Measurements from ENCODE around the gene CCND1. TPM values are rescaled to one million over a fixed set of nuclear protein-coding genes. Genes with fewer than 3 reads are reported as not detected.

The CCND1 gene
- total and polyA plus RNA-seq, 9 of the 15 experiments (the other 6 are each of a cell fraction or from before 2014, with no cell fraction given), result 0.04 to 23.3 (median 3.8) TPM

DNA sequence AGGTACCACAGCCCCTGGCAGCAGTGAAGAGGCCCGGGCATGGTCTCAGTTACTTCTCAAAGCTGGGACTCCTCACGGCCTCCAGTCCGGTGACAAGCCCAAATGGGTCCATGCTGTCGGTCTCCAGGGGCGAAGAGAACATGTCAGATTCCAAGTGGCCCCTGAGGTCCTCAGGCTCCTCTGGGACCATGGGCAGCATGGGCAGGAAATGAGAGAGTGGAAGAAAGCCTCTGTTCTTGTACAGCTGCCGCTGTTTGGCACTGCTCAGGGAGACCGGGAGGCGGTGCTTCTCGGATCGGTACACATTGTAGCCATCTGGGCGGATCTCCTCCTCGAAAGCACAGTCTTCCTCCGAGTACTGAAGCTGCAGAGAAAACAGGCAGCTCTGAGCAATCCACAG lies 58.3 kb downstream of the CCND1 start (continued):
- TF ChIP-seq, protein P1, sequence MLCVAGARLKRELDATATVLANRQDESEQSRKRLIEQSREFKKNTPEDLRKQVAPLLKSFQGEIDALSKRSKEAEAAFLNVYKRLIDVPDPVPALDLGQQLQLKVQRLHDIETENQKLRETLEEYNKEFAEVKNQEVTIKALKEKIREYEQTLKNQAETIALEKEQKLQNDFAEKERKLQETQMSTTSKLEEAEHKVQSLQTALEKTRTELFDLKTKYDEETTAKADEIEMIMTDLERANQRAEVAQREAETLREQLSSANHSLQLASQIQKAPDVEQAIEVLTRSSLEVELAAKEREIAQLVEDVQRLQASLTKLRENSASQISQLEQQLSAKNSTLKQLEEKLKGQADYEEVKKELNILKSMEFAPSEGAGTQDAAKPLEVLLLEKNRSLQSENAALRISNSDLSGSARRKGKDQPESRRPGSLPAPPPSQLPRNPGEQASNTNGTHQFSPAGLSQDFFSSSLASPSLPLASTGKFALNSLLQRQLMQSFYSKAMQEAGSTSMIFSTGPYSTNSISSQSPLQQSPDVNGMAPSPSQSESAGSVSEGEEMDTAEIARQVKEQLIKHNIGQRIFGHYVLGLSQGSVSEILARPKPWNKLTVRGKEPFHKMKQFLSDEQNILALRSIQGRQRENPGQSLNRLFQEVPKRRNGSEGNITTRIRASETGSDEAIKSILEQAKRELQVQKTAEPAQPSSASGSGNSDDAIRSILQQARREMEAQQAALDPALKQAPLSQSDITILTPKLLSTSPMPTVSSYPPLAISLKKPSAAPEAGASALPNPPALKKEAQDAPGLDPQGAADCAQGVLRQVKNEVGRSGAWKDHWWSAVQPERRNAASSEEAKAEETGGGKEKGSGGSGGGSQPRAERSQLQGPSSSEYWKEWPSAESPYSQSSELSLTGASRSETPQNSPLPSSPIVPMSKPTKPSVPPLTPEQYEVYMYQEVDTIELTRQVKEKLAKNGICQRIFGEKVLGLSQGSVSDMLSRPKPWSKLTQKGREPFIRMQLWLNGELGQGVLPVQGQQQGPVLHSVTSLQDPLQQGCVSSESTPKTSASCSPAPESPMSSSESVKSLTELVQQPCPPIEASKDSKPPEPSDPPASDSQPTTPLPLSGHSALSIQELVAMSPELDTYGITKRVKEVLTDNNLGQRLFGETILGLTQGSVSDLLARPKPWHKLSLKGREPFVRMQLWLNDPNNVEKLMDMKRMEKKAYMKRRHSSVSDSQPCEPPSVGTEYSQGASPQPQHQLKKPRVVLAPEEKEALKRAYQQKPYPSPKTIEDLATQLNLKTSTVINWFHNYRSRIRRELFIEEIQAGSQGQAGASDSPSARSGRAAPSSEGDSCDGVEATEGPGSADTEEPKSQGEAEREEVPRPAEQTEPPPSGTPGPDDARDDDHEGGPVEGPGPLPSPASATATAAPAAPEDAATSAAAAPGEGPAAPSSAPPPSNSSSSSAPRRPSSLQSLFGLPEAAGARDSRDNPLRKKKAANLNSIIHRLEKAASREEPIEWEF (CRISPR knock-in tag; IDR thresholded peaks at IDR 0.05), result no peak
- no peak for TF ChIP-seq STAT5A (IDR thresholded peaks at IDR 0.05; ENCODE audit: borderline replicate concordance, low read length)
- no peak for TF ChIP-seq STAG1 (CRISPR knock-in tag; IDR thresholded peaks at IDR 0.05; ENCODE audit: borderline replicate concordance)
- TF ChIP-seq GTF2A2 (tag; IDR thresholded peaks at IDR 0.05), result no peak
- TF ChIP-seq ZBTB1 (CRISPR knock-in tag; IDR thresholded peaks at IDR 0.05; ENCODE audit: borderline replicate concordance, low read depth), result no peak
- TF ChIP-seq CHD1 (IDR thresholded peaks at IDR 0.05; ENCODE audit: low read length), result no peak
- TF ChIP-seq SPI1 (IDR thresholded peaks at IDR 0.05; ENCODE audit: borderline replicate concordance, low read depth, low read length), result no peak
